COLO668 (cell line): ENCODE data around the gene RNF144A.
"Not testable (repeated sequence)": the region's sequence is repeated elsewhere in the genome, so short reads cannot be mapped to it uniquely, and the experiment has no call there.

Experiments
- DNase-seq: peaks from one replicate; lab custom pipeline; 2025; ENCODE audit not compliant: unreplicated experiment; lab: John Stamatoyannopoulos, UW

RNF144A gene

GRCh38 chr2:6928452-6928851 lies 11.2 kb downstream of the RNF144A start:
- no peak for DNase-seq

- no peak for DNase-seq
Measured at GRCh38 chr2:6929196-6929819, 12.1 kb downstream of the RNF144A start.

- DNase-seq = no peak
Measured at GRCh38 chr2:6930923-6931647, 13.9 kb downstream of the RNF144A start.

- DNase-seq = no peak
Measured at GRCh38 chr2:6931753-6932152, 14.5 kb downstream of the RNF144A start.

GRCh38 chr2:6932206-6932605 lies 15.0 kb downstream of the RNF144A start:
- no peak for DNase-seq

GRCh38 chr2:6932828-6933227 lies 15.6 kb downstream of the RNF144A start:
- DNase-seq = no peak

GRCh38 chr2:6933911-6934310 lies 16.7 kb downstream of the RNF144A start:
- no peak for DNase-seq

- no peak for DNase-seq
Measured at GRCh38 chr2:6934345-6934744, 17.1 kb downstream of the RNF144A start.

- DNase-seq = no peak
Measured at GRCh38 chr2:6934758-6935651, 17.8 kb downstream of the RNF144A start.

GRCh38 chr2:6935652-6936020 lies 18.4 kb downstream of the RNF144A start:
- not testable (repeated sequence) for DNase-seq

- no peak for DNase-seq
Measured at GRCh38 chr2:6937157-6937556, 19.9 kb downstream of the RNF144A start.

GRCh38 chr2:6937582-6937981 lies 20.4 kb downstream of the RNF144A start:
- DNase-seq = no peak

- DNase-seq = no peak
Measured at GRCh38 chr2:6939071-6939470, 21.9 kb downstream of the RNF144A start.

GRCh38 chr2:6940820-6941219 lies 23.6 kb downstream of the RNF144A start:
- DNase-seq = no peak

GRCh38 chr2:6941299-6942046 lies 24.3 kb downstream of the RNF144A start:
- DNase-seq = no peak

GRCh38 chr2:6942848-6943247 lies 25.6 kb downstream of the RNF144A start:
- no peak for DNase-seq

- DNase-seq = no peak
Measured at GRCh38 chr2:6943523-6943922, 26.3 kb downstream of the RNF144A start.

GRCh38 chr2:6943971-6944370 lies 26.8 kb downstream of the RNF144A start:
- DNase-seq = no peak

- DNase-seq = no peak
Measured at GRCh38 chr2:6944555-6944954, 27.3 kb downstream of the RNF144A start.

GRCh38 chr2:6945087-6945813 lies 28.0 kb downstream of the RNF144A start:
- no peak for DNase-seq
